ENCODE measurements around the gene FGGY.
A peak's percentile ranks its signal among the peaks of the same experiment; 100 is the strongest.

FGGY gene

DNA sequence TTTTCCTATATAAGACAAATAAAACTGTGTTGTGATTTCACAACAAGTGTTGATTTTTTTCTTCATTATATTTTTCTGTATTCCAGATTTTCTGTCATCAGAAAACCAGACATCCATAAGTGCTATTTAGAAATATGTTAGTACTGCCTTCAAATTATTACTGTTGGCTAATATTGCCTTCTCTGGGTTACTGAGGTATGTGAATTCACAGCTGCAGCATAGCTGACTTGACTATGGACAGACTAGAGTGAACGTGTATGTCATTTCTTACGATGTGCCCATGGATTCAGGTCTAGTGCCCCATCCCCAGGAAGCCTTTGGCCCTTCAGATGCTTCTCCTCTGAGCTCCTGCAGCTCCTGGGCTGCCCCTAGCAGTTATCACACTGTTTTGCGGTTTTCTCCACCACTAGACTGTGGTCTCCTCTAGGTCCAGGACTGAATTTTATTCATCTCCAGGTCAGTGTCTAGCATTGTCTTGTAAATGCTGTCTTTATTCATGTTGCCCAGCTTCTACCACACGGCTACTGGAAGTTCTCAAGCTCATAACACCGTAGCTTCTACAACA, 118.5 kb downstream of the FGGY start (continued):
- no peak for TF ChIP-seq BCL11A (tag by site-specific recombination; IDR thresholded peaks at IDR 0.05; ENCODE audit: low read depth)
- no peak for TF ChIP-seq ZNF530 (tag by site-specific recombination; IDR thresholded peaks at IDR 0.05; ENCODE audit: low read depth)
- TF ChIP-seq, protein P1, sequence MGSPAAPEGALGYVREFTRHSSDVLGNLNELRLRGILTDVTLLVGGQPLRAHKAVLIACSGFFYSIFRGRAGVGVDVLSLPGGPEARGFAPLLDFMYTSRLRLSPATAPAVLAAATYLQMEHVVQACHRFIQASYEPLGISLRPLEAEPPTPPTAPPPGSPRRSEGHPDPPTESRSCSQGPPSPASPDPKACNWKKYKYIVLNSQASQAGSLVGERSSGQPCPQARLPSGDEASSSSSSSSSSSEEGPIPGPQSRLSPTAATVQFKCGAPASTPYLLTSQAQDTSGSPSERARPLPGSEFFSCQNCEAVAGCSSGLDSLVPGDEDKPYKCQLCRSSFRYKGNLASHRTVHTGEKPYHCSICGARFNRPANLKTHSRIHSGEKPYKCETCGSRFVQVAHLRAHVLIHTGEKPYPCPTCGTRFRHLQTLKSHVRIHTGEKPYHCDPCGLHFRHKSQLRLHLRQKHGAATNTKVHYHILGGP (tag by site-specific recombination; IDR thresholded peaks at IDR 0.05): no peak
- no peak for TF ChIP-seq ZNF10 (tag by site-specific recombination; IDR thresholded peaks at IDR 0.05)
- TF ChIP-seq ZNF302 (tag by site-specific recombination; IDR thresholded peaks at IDR 0.05; ENCODE audit: low read depth): no peak

DNA sequence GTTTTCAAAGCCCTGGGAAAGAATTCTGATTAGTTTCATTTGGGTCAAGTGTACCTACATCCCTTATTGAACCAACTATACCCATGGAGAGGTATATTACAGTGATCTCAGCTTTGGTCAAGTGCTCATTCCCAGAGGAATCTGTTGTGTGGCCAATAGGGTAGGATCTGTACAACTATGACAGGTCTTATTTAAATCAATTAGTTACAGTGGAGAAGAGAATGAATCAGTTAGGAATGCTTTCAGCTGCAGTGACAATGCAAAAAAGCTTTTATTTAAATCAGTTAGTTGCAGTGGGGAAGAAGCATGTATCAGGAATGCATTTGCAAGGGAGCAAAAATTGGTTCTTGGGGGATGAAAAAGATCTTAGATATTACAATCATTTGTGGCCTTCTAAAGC, 119.0 kb downstream of the FGGY start:
- Histone ChIP-seq H3K27ac (ENCODE audit: extremely low read depth, low read depth, low read length) (no peak overlapping the region), H3K9me3 (ENCODE audit: control insufficient read depth, insufficient read depth, low read depth, low read length) (no peaks in the 10 kb centered on the region), H3K4me1 (ENCODE audit: control insufficient read depth, insufficient read depth, low read length) (no peaks in the 10 kb centered on the region), H3K4me3 (ENCODE audit: low read depth, low read length) (no peak overlapping the region), H3K36me3 (ENCODE audit: control insufficient read depth in 2 of 2, insufficient read depth in 1 of 2, low read length in 2 of 2) (no peaks in the 10 kb centered on the region)
- TF ChIP-seq HOXC10 (CRISPR knock-in tag; IDR thresholded peaks at IDR 0.05): no peak
- no peak for TF ChIP-seq ZNF138 (tag by site-specific recombination; IDR thresholded peaks at IDR 0.05; ENCODE audit: borderline replicate concordance)
- TF ChIP-seq SCRT2 (tag by site-specific recombination; IDR thresholded peaks at IDR 0.05): no peak
- no peak for TF ChIP-seq HOXD13 (CRISPR knock-in tag; IDR thresholded peaks at IDR 0.05; ENCODE audit: borderline replicate concordance)
- TF ChIP-seq SP2 (tag by site-specific recombination; IDR thresholded peaks at IDR 0.05): no peak
- TF ChIP-seq ZFP37 (tag by site-specific recombination; IDR thresholded peaks at IDR 0.05): no peak
- no peak for TF ChIP-seq ZNF837 (tag by site-specific recombination; IDR thresholded peaks at IDR 0.05)
- TF ChIP-seq, protein P2, sequence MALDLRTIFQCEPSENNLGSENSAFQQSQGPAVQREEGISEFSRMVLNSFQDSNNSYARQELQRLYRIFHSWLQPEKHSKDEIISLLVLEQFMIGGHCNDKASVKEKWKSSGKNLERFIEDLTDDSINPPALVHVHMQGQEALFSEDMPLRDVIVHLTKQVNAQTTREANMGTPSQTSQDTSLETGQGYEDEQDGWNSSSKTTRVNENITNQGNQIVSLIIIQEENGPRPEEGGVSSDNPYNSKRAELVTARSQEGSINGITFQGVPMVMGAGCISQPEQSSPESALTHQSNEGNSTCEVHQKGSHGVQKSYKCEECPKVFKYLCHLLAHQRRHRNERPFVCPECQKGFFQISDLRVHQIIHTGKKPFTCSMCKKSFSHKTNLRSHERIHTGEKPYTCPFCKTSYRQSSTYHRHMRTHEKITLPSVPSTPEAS (tag by site-specific recombination; IDR thresholded peaks at IDR 0.05): no peak
- TF ChIP-seq GLIS1 (tag by site-specific recombination; IDR thresholded peaks at IDR 0.05): no peak
- no peak for TF ChIP-seq ZNF707 (tag by site-specific recombination; IDR thresholded peaks at IDR 0.05)
- TF ChIP-seq ZFHX2 (tag by site-specific recombination; conservative IDR thresholded peaks at IDR 0.05): no peak
- TF ChIP-seq ZNF843 (tag by site-specific recombination; IDR thresholded peaks at IDR 0.05): no peak
- no peak for TF ChIP-seq PRDM1 (tag by site-specific recombination; IDR thresholded peaks at IDR 0.05)
- ChIA-PET CTCF (interaction anchor here (0.7 kb wide), 1 partner anchor 70 kb away, joined by 3 read pairs; no protein-coding TSS in a partner anchor), POLR2A (no interaction called here)

DNA sequence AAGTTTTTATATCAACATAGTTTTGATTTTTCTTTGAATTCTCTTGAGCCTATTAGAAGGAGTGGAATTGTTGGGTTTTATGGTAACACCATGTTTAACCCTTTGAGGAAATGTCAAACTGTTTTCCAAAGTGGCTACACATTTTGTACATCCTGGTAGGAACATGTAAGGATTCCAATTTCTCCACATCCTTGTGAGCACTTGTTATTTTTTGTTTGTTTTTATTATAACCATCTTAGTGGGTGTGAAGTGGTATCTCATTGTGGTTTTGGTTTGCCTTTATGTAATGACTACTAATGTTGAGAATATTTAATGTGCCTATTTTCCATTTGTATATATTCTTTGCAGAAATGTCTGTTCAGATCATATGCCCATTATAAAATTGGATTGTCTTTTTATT, 120.5 kb downstream of the FGGY start:
- TF ChIP-seq ZNF350 (tag by site-specific recombination; IDR thresholded peaks at IDR 0.05): no peak
- TF ChIP-seq, protein P3, sequence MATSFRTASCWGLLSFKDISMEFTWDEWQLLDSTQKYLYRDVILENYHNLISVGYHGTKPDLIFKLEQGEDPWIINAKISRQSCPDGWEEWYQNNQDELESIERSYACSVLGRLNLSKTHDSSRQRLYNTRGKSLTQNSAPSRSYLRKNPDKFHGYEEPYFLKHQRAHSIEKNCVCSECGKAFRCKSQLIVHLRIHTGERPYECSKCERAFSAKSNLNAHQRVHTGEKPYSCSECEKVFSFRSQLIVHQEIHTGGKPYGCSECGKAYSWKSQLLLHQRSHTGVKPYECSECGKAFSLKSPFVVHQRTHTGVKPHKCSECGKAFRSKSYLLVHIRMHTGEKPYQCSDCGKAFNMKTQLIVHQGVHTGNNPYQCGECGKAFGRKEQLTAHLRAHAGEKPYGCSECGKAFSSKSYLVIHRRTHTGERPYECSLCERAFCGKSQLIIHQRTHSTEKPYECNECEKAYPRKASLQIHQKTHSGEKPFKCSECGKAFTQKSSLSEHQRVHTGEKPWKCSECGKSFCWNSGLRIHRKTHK (tag by site-specific recombination; IDR thresholded peaks at IDR 0.05): no peak
- peak; percentile 60; the same call in 1 of the 2 replicates for TF ChIP-seq ZNF140 (tag by site-specific recombination; IDR thresholded peaks at IDR 0.05)
- CTCF ChIA-PET: no interaction called here
- POLR2A ChIA-PET: no interaction called here
- Histone ChIP-seq H3K36me3 (ENCODE audit: control insufficient read depth in 2 of 2, insufficient read depth in 1 of 2, low read length in 2 of 2) (no peaks in the 10 kb centered on the region), H3K9me3 (ENCODE audit: control insufficient read depth, insufficient read depth, low read depth, low read length) (no peaks in the 10 kb centered on the region), H3K4me1 (ENCODE audit: control insufficient read depth, insufficient read depth, low read length) (no peaks in the 10 kb centered on the region), H3K4me3 (ENCODE audit: low read depth, low read length) (no peak overlapping the region), H3K27ac (ENCODE audit: extremely low read depth, low read depth, low read length) (no peak overlapping the region)

All from HEK293 (cell line).